OCI-LY3 (cell line): Measurements from ENCODE around the gene MED16.

Experiments used
- H2AFZ ChIP-seq: fragments of 200-600, 300-600 bp; shearing (Covaris generic); 2 replicates; pipeline ENCODE4 v1.6.0; 2014; ENCODE audit warnings: antibody characterized with exemption, low read depth, low read length
- H3K27ac ChIP-seq: fragments of 200-600, 300-600 bp; sonication (generic); 2 replicates; pipeline ENCODE4 v1.5.1; 2014; ENCODE audit warnings: mild to moderate bottlenecking, low read length, moderate library complexity, mixed read lengths
- H3K27me3 ChIP-seq: fragments of 200-600, 300-600 bp; sonication (generic); 2 replicates; pipeline ENCODE4 v1.6.1; 2014; ENCODE audit warnings: low read depth, low read length, mixed read lengths
- H3K36me3 ChIP-seq: fragments of 200-600, 300-600 bp; sonication (generic); replicated peaks from 2 replicates; pipeline ENCODE3; 2014; ENCODE audit warnings: low read depth, low read length, mixed read lengths
- H3K4me1 ChIP-seq: fragments of 300-600, 200-600 bp; sonication (generic); 2 replicates; pipeline ENCODE4 v1.6.1; 2014; ENCODE audit warnings: low read length, mixed read lengths
- H3K4me2 ChIP-seq: fragments of 200-600, 300-600 bp; sonication (generic); 2 replicates; pipeline ENCODE4 v1.6.1; 2014; ENCODE audit warnings: low read length, mixed read lengths
- H3K4me3 ChIP-seq: fragments of 300-600, 200-600 bp; sonication (generic); 2 replicates; pipeline ENCODE4 v1.5.1; 2014; ENCODE audit warnings: antibody characterized with exemption, mild to moderate bottlenecking, low read length, moderate library complexity
- H3K79me2 ChIP-seq: fragments of 300-600, 200-600 bp; shearing (Covaris generic); 2 replicates; pipeline ENCODE4 v1.6.1; 2014; ENCODE audit warnings: mild to moderate bottlenecking, low read length, mixed read lengths
- H3K9ac ChIP-seq: fragments of 300-600, 200-600 bp; shearing (Covaris generic); 2 replicates; pipeline ENCODE4 v1.6.0; 2014; ENCODE audit warnings: mild to moderate bottlenecking, low read length, moderate library complexity
- H3K9me3 ChIP-seq: fragments of 200-600, 300-600 bp; shearing (Covaris generic); 2 replicates; pipeline ENCODE4 v1.6.1; 2014; ENCODE audit warnings: low read length, mixed read lengths; ENCODE audit not compliant: insufficient read depth
- H4K20me1 ChIP-seq: fragments of 200-600, 300-600 bp; sonication (generic); 2 replicates; pipeline ENCODE4 v1.6.1; 2016; ENCODE audit warnings: low read length, mixed read lengths; ENCODE audit not compliant: insufficient read depth
- EZH2phosphoT487 ChIP-seq: fragments of 200-600 bp; shearing (Covaris generic); IDR thresholded peaks from 2 replicates; pipeline ENCODE4 v1.6.1; 2018; ENCODE audit warnings: antibody characterized with exemption, mixed run types, low read depth
- TF ChIP-seq, protein P1 (sequence below): fragments of 200-600, 300-600 bp; sonication (generic); IDR thresholded peaks from 2 replicates; pipeline ENCODE4 v1.5.1; 2014; ENCODE audit warnings: antibody characterized with exemption, low read length, low read depth

The MED16 gene

GRCh38 chr19:890831-891230 lies 2.2 kb downstream of the MED16 start:
- no peaks in the 10 kb centered on the region for H3K9me3 ChIP-seq
- no peak overlapping the region for H3K9ac ChIP-seq
- H3K79me2 ChIP-seq, result peaks cover 14% of the 10 kb centered on the region
- H3K27me3 ChIP-seq, result no peaks in the 10 kb centered on the region
- no peak overlapping the region for H3K4me2 ChIP-seq
- H3K36me3 ChIP-seq, result peaks cover 35% of the 10 kb centered on the region
- no peak overlapping the region for H2AFZ ChIP-seq
- no peak for TF ChIP-seq EZH2phosphoT487
- TF ChIP-seq, protein P1, sequence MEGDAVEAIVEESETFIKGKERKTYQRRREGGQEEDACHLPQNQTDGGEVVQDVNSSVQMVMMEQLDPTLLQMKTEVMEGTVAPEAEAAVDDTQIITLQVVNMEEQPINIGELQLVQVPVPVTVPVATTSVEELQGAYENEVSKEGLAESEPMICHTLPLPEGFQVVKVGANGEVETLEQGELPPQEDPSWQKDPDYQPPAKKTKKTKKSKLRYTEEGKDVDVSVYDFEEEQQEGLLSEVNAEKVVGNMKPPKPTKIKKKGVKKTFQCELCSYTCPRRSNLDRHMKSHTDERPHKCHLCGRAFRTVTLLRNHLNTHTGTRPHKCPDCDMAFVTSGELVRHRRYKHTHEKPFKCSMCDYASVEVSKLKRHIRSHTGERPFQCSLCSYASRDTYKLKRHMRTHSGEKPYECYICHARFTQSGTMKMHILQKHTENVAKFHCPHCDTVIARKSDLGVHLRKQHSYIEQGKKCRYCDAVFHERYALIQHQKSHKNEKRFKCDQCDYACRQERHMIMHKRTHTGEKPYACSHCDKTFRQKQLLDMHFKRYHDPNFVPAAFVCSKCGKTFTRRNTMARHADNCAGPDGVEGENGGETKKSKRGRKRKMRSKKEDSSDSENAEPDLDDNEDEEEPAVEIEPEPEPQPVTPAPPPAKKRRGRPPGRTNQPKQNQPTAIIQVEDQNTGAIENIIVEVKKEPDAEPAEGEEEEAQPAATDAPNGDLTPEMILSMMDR, result no peak
- no peaks in the 10 kb centered on the region for H4K20me1 ChIP-seq
- H3K4me1 ChIP-seq, result no peaks in the 10 kb centered on the region
- H3K4me3 ChIP-seq, result no peak overlapping the region
- H3K27ac ChIP-seq, result no peak overlapping the region

DNA sequence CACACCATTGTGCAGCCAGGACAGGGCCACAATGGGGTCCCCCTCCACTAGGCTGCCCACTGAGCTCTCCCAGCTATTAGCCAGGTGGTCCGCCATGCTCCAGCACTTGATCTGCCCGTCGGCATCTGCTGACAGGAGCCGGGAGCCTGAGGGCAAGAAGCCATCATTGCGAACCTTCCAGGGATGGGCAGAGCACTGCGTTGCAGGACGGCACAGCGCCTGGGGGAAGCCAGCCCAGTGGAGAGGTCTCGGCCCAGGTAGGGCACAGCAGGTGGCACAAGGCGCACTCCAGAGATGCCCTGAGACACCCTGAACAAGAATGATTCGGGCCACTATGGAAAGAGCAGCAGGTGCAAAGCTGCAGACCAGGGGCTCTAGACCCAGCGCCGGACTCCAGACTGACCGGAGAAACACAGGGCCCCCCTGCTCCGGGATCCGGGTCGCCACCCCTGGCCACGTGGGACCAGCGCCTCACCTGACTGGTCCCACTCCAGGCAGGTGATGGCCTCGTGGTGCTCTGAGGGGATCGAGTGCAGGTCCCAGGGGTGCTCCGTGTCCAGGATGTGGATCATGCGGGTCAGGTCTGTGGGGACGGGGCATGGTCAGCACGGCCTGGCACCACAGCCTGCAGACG lies 3.2 kb downstream of the MED16 start:
- Histone ChIP-seq H3K27ac (no peak overlapping the region), H3K4me2 (no peak overlapping the region), H3K9ac (no peak overlapping the region), H3K27me3 (no peaks in the 10 kb centered on the region), H2AFZ (no peak overlapping the region), H4K20me1 (no peaks in the 10 kb centered on the region), H3K9me3 (no peaks in the 10 kb centered on the region), H3K4me3 (no peak overlapping the region), H3K4me1 (no peaks in the 10 kb centered on the region), H3K36me3 (peaks cover 44% of the 10 kb centered on the region), H3K79me2 (peaks cover 14% of the 10 kb centered on the region)
- no peak for TF ChIP-seq EZH2phosphoT487
- TF ChIP-seq, protein P1, result no peak

DNA sequence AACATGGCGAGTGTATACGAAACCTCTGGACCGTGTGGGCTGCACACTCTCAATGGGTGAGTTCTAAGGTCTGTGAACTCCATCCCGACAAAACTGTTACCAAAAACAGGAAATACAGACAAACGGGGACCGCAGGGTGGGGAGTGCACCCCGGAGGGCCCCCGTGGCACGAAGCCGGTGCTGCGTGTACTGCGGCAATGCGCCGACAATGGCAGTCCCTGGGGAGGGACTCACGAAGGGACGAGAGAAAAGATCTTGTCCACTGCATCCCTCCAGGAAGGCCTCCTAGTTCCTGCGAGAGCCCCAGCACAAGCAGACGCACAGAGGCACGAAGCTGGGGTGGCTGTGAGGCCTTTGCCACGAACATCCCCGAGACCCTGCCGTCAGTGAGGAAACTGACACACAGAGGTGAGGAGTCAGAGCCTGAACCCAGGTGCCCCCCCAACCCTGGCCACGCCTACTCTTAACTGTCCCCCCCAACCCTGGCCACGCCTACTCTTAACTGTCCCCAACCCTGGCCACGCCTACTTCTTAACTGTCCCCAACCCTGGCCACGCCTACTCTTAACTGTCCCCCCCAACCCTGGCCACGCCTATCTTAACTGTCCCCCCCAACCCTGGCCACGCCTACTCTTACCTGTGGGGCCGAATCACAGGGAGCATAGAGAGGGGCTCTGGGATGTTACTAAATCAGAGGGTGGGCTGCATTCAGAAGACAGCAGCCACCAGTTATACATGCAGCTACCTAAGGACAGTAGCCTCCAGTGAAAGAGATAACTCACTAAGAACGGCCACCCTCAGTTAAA lies 4.2 kb downstream of the MED16 start:
- Histone ChIP-seq H3K4me1 (no peaks in the 10 kb centered on the region), H3K4me3 (no peak overlapping the region), H2AFZ (no peak overlapping the region), H3K9me3 (no peaks in the 10 kb centered on the region), H3K36me3 (peaks cover 44% of the 10 kb centered on the region), H3K9ac (no peak overlapping the region), H4K20me1 (no peaks in the 10 kb centered on the region), H3K79me2 (peaks cover 14% of the 10 kb centered on the region), H3K4me2 (no peak overlapping the region), H3K27me3 (no peaks in the 10 kb centered on the region), H3K27ac (no peak overlapping the region)
- TF ChIP-seq, protein P1, result no peak
- TF ChIP-seq EZH2phosphoT487, result no peak

GRCh38 chr19:887599-887998 lies 5.4 kb downstream of the MED16 start:
- TF ChIP-seq EZH2phosphoT487, result no peak
- TF ChIP-seq, protein P1, result no peak
- Histone ChIP-seq H2AFZ (no peak overlapping the region), H3K4me1 (no peaks in the 10 kb centered on the region), H3K36me3 (peaks cover 49% of the 10 kb centered on the region), H3K27ac (no peak overlapping the region), H3K9ac (no peak overlapping the region), H3K27me3 (no peaks in the 10 kb centered on the region), H4K20me1 (no peaks in the 10 kb centered on the region), H3K4me2 (no peak overlapping the region), H3K79me2 (peaks cover 14% of the 10 kb centered on the region), H3K9me3 (no peaks in the 10 kb centered on the region), H3K4me3 (no peak overlapping the region)
